PC-9 (cell line): Measurements from ENCODE around the gene TMEM107. TPM values are rescaled to one million over a fixed set of nuclear protein-coding genes. Genes with fewer than 3 reads are reported as not detected.

Experiments used
- BruUV-seq: library from RNA; stranded (reverse); fragments of 400-500 nt; replicated peaks from 2 replicates; lab custom pipeline; 2021; lab: Mats Ljungman, UMichigan
- CTCF ChIA-PET: fragments of 300-600 bp; sonication (Branson Sonifier 250); formaldehyde crosslinking; loops from one replicate; lab custom pipeline; 2022; ENCODE audit warnings: antibody characterized with exemption; lab: Charles Lee
- POLR2A ChIA-PET: fragments of 300-600 bp; sonication (Branson Sonifier 250); formaldehyde crosslinking; loops from one replicate; lab custom pipeline; 2022; ENCODE audit warnings: antibody characterized with exemption; ENCODE audit not compliant: unreplicated experiment; lab: Charles Lee
- DNase-seq, 2 experiments: peaks; one replicate each; pipeline versions ENCODE4 v3.0.0 to v3.0.0-alpha.2; 2015 to 2022; ENCODE audit warnings: mixed read lengths in 1 of 2
- H2AFZ ChIP-seq: fragments of 200-600 bp; sonication (generic); 2 replicates; pipeline ENCODE4 v1.8.1; 2017; ENCODE audit warnings: antibody characterized with exemption
- H3F3A ChIP-seq: fragments of 200-600 bp; sonication (generic); 2 replicates; pipeline ENCODE4 v1.8.1; 2017; ENCODE audit warnings: antibody characterized with exemption, mild to moderate bottlenecking, low read depth; ENCODE audit not compliant: insufficient read depth
- H3K27ac ChIP-seq: fragments of 200-600 bp; sonication (generic); 2 replicates; pipeline ENCODE4 v1.6.1; 2016; ENCODE audit warnings: mixed run types
- H3K27me3 ChIP-seq: fragments of 200-600 bp; sonication (generic); 2 replicates; pipeline ENCODE4 v1.6.1; 2016; ENCODE audit warnings: low read depth, mixed run types; ENCODE audit not compliant: insufficient read depth
- H3K36me3 ChIP-seq: fragments of 200-600 bp; sonication (generic); 2 replicates; pipeline ENCODE4 v1.6.1; 2016; ENCODE audit warnings: low read depth, mixed run types
- H3K4me1 ChIP-seq: fragments of 200-600 bp; sonication (generic); replicated peaks from 2 replicates; pipeline ENCODE4 v1.6.1; 2016; ENCODE audit warnings: mixed run types; ENCODE audit not compliant: insufficient read depth
- H3K4me2 ChIP-seq: fragments of 200-600 bp; sonication (generic); 2 replicates; pipeline ENCODE4 v1.6.1; 2017; ENCODE audit warnings: mixed run types
- H3K4me3 ChIP-seq: fragments of 200-600 bp; sonication (generic); 2 replicates; pipeline ENCODE4 v1.6.1; 2016; ENCODE audit warnings: mixed run types
- H3K79me2 ChIP-seq: fragments of 200-600 bp; sonication (generic); 2 replicates; pipeline ENCODE4 v1.6.1; 2017; ENCODE audit warnings: low read depth, mixed run types
- H3K9me2 ChIP-seq: fragments of 200-600 bp; sonication (generic); 2 replicates; pipeline ENCODE4 v1.8.1; 2017; ENCODE audit warnings: mild to moderate bottlenecking; ENCODE audit not compliant: insufficient read depth
- H3K9me3 ChIP-seq: fragments of 200-600 bp; sonication (generic); 2 replicates; pipeline ENCODE4 v1.8.1; 2016; ENCODE audit warnings: low read depth; ENCODE audit not compliant: insufficient read depth
- H4K20me1 ChIP-seq: fragments of 200-600 bp; sonication (generic); 2 replicates; pipeline ENCODE4 v1.8.1; 2017; ENCODE audit not compliant: insufficient read depth
- EZH2 ChIP-seq: fragments of 200-600 bp; sonication (generic); IDR thresholded peaks from 2 replicates; pipeline ENCODE4 v1.8.0; 2017; ENCODE audit warnings: antibody characterized with exemption, low read depth
- intact Hi-C: fragments of 100-400 bp; cut with micrococcal nuclease; formaldehyde crosslinking; loops from one replicate; pipeline ENCODE4 v1.10.0; 2022; ENCODE audit not compliant: unreplicated experiment
- total RNA-seq: library from RNA; stranded (reverse); gene quantifications from 2 replicates; pipeline ENCODE4 v1.2.3, GENCODE V29; 2021
- TF ChIP-seq, protein P1 (sequence below): fragments of 200-600 bp; sonication (generic); conservative IDR thresholded peaks from 2 replicates; pipeline ENCODE4 v1.6.1; 2017; ENCODE audit warnings: mixed run types, antibody characterized with exemption, mild to moderate bottlenecking, moderate library complexity

TMEM107 gene
- total RNA-seq, 1 experiment from 2014 or later: 59.1 TPM

DNA sequence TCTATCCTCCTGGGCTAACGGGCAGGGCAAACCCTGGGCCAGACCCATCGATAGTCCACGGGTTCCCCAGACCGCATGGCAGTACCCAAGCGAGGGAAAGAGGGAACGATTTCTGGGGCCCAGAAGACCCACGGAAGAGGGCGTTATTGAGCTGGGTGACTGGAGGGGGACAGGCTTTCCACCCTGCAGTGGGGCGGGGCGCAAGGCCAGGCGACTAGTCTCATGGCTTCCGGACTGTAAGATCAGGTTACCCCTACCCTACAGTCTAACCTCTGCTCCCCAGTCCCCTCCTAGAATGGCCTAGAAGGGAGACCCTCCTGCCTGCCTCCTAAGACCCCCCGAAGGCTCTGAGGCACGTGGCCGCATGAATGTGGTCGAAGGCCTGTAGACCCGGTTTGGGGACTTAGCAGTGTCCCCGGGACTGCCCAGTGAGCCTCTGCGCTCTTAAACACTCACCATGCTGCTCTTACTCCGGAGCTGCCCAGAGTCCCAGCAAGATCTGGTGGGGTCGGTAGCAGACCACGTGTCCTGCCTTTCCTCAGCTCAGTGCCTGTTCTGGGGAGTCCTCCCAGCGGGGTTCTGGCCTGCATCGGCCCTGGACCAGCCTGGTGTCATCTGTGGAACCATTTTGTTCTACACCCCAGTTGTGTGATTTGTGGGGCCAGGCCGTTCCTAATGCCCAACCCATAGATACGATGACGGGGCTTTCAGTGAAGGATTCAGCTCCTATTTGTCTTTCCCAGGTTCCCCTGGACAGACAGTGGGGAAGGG, 47.4 kb upstream of the TMEM107 start:
- no peaks in the 10 kb centered on the region for H4K20me1 ChIP-seq
- H3K36me3 ChIP-seq: no peaks in the 10 kb centered on the region
- peak overlapping the region; percentile 89 for H2AFZ ChIP-seq
- H3K4me1 ChIP-seq: peaks cover 11% of the 10 kb centered on the region
- H3K4me2 ChIP-seq: peak overlapping the region; percentile 83
- TF ChIP-seq EZH2: no peak
- TF ChIP-seq, protein P1, sequence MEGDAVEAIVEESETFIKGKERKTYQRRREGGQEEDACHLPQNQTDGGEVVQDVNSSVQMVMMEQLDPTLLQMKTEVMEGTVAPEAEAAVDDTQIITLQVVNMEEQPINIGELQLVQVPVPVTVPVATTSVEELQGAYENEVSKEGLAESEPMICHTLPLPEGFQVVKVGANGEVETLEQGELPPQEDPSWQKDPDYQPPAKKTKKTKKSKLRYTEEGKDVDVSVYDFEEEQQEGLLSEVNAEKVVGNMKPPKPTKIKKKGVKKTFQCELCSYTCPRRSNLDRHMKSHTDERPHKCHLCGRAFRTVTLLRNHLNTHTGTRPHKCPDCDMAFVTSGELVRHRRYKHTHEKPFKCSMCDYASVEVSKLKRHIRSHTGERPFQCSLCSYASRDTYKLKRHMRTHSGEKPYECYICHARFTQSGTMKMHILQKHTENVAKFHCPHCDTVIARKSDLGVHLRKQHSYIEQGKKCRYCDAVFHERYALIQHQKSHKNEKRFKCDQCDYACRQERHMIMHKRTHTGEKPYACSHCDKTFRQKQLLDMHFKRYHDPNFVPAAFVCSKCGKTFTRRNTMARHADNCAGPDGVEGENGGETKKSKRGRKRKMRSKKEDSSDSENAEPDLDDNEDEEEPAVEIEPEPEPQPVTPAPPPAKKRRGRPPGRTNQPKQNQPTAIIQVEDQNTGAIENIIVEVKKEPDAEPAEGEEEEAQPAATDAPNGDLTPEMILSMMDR: no peak; the same call in 1 of the 2 replicates
- intact Hi-C loops: loop anchor here (2.0 to 10.0 kb wide), 5 partner anchors 51 to 521 kb away; partner anchors contain the start of genes CCDC42, RPL26 and SLC25A35
- H3K27ac ChIP-seq: peak overlapping the region; percentile 87
- H3K27me3 ChIP-seq: no peaks in the 10 kb centered on the region
- H3K79me2 ChIP-seq: no peaks in the 10 kb centered on the region
- peak; percentile 46 to 75 for DNase-seq
- H3K9me2 ChIP-seq: no peaks in the 10 kb centered on the region
- peaks cover 50% of the 10 kb centered on the region for H3F3A ChIP-seq
- TSS peak; percentile 87 for BruUV-seq
- H3K9me3 ChIP-seq: no peaks in the 10 kb centered on the region
- ChIA-PET POLR2A (interaction anchor here (0.5 to 1.1 kb wide), 10 partner anchors 13 to 414 kb away, joined by 3 to 15 read pairs (median 5); partner anchors contain the start of genes AURKB, RANGRF and SLC25A35), CTCF (interaction anchor here (0.5 to 1.0 kb wide), 5 partner anchors 34 to 311 kb away, joined by 3 to 9 read pairs (median 4); partner anchors contain the start of gene SLC25A35)
- H3K4me3 ChIP-seq: peak overlapping the region; percentile 80

DNA sequence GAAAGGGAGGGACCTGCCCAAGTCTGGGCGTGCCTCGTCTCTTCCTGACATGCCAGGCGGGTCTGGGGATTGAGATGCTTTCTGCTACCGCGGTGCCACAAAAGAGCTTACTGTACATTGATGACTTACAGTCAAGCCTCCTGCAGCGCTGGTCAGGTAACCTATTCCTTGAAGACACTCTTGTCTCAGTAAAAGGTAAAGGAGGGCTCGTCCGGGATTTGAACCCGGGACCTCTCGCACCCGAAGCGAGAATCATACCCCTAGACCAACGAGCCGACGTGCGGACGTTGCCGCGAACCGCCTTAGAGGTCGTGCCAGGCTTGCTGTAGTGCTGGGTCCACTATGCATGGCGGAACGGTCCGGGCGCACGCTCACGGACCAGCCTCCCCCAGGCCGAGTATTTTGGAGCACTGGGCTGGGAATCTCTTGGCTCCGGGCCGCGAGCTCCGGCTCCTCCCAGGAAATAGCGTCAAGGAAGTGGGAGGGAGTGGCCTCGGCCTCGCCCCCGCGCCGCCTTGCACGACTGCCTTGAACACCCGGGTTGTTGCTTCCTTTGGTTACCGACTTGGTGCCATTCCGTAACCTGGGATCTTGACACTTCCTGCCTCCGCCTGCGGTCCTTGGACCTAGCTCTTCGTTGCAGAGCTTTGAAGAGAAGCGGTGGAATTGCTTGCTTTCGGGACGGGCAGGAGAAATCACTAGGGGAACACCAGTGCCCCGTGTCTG, 46.6 kb upstream of the TMEM107 start:
- peak; percentile 73 to 92 for DNase-seq
- H3K9me3 ChIP-seq: no peaks in the 10 kb centered on the region
- no peaks in the 10 kb centered on the region for H3K27me3 ChIP-seq
- no peaks in the 10 kb centered on the region for H4K20me1 ChIP-seq
- POLR2A ChIA-PET: interaction anchor here (0.5 to 1.2 kb wide), 12 partner anchors 12 to 413 kb away, joined by 3 to 15 read pairs (median 5); partner anchors contain the start of genes AURKB, RANGRF and SLC25A35
- intact Hi-C loops: loop anchor here (1.0 to 10.0 kb wide), 6 partner anchors 25 to 522 kb away; partner anchors contain the start of genes CCDC42, RPL26 and SLC25A35
- peak overlapping the region; percentile 80 for H3K4me3 ChIP-seq
- peak overlapping the region; percentile 89 for H2AFZ ChIP-seq
- no peaks in the 10 kb centered on the region for H3K36me3 ChIP-seq
- TSS peak; percentile 38 for BruUV-seq
- H3K4me2 ChIP-seq: peak overlapping the region; percentile 83
- H3K9me2 ChIP-seq: no peaks in the 10 kb centered on the region
- CTCF ChIA-PET: interaction anchor here (0.6 to 1.0 kb wide), 3 partner anchors 27 to 153 kb away, joined by 3 to 8 read pairs (median 4); partner anchors contain the start of gene SLC25A35
- peaks cover 50% of the 10 kb centered on the region for H3F3A ChIP-seq
- no peaks in the 10 kb centered on the region for H3K79me2 ChIP-seq
- no peak for TF ChIP-seq EZH2
- TF ChIP-seq, protein P1: no peak
- peak overlapping the region; percentile 87 for H3K27ac ChIP-seq
- H3K4me1 ChIP-seq: peaks cover 11% of the 10 kb centered on the region

DNA sequence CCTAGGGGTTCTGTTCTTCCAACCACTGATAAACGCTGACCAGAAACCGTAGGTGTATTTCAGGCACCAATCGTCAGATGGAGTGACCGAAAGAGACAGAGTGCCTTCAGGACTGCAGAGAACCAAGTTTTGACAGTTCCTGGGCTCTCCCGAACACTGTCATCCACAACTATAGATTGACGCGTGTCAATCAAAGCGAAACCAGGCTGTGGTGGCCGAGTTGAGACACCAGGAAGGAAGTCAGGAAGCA, 46.1 kb upstream of the TMEM107 start:
- no peak for DNase-seq
- no peak for TF ChIP-seq EZH2
- TF ChIP-seq, protein P1: no peak
- Histone ChIP-seq H3K4me3 (peak overlapping the region; percentile 80), H2AFZ (no peak overlapping the region; the same call in 1 of the 2 replicates), H3K9me2 (no peaks in the 10 kb centered on the region), H3K79me2 (no peaks in the 10 kb centered on the region), H3K4me1 (peaks cover 11% of the 10 kb centered on the region), H3K36me3 (no peaks in the 10 kb centered on the region), H4K20me1 (no peaks in the 10 kb centered on the region), H3K4me2 (peak overlapping the region; percentile 83), H3K9me3 (no peaks in the 10 kb centered on the region), H3K27me3 (no peaks in the 10 kb centered on the region), H3F3A (peaks cover 50% of the 10 kb centered on the region), H3K27ac (peak overlapping the region; percentile 87)
- CTCF ChIA-PET: interaction anchor here (0.6 to 0.9 kb wide), 2 partner anchors 27 to 103 kb away, joined by 3 read pairs; no protein-coding TSS in a partner anchor
- POLR2A ChIA-PET: interaction anchor here (0.6 to 1.2 kb wide), 7 partner anchors 14 to 169 kb away, joined by 3 to 7 read pairs (median 5); partner anchors contain the start of gene SLC25A35
- no TSS peak for BruUV-seq
- intact Hi-C loops: loop anchor here (1.0 to 10.0 kb wide), 6 partner anchors 25 to 522 kb away; partner anchors contain the start of genes CCDC42, RPL26 and SLC25A35
